ENCODE data around the gene C6orf132. TPM values are rescaled to one million over a fixed set of nuclear protein-coding genes. Genes with fewer than 3 reads are reported as not detected.
A peak's percentile ranks its signal among the peaks of the same experiment; 100 is the strongest.

Gene C6orf132
- total and polyA plus RNA-seq, 2 of the 4 experiments (the other 2 are of a cell fraction) = 0.72 to 1.7 TPM

GRCh38 chr6:42141603-42142117 is 760 bp downstream of the C6orf132 start:
- ChIA-PET CTCF (no interaction called here), POLR2A (ENCODE audit: unreplicated experiment) (interaction anchor here (0.7 kb wide), 1 partner anchor 9 kb away, joined by 5 read pairs; no protein-coding TSS in a partner anchor)
- Histone ChIP-seq H4K8ac (ENCODE audit: low read depth in 2 of 2, low read length in 2 of 2) (peak overlapping the region; percentile 95 to 98), H2BK15ac (ENCODE audit: low read depth, low read length) (peak overlapping the region; percentile 88; the same call in 2 of the 3 replicates), H3K27me3 (ENCODE audit: control insufficient read depth, insufficient read depth, low read length) (no peaks in the 10 kb centered on the region), H3K56ac (ENCODE audit: extremely low read depth, insufficient read depth, low read length) (peak overlapping the region; percentile 73; the same call in 1 of the 2 replicates), H4K5ac (ENCODE audit: low read depth, low read length) (peak overlapping the region; percentile 81), H2BK20ac (ENCODE audit: low read depth, low read length) (peak overlapping the region; percentile 67), H2AK9ac (replicated peaks; ENCODE audit: low read depth, low read length, poor library complexity) (peak overlapping the region; percentile 99), H3K23ac (ENCODE audit: low read depth, low read length) (peak overlapping the region; percentile 95), H3K4me2 (ENCODE audit: low read depth, low read length) (peak overlapping the region; percentile 83), H2AFZ (replicated peaks; ENCODE audit: low read length, poor library complexity) (peak overlapping the region; percentile 94), H3K4me1 (ENCODE audit: control insufficient read depth, insufficient read depth, low read length) (peaks cover 22% of the 10 kb centered on the region), H2BK5ac (ENCODE audit: low read depth, low read length, poor library complexity, severe bottlenecking) (peak overlapping the region; percentile 90), H2AK5ac (ENCODE audit: low read depth, low read length) (peak overlapping the region; percentile 99), H3K4ac (ENCODE audit: low read depth, low read length) (peak overlapping the region; percentile 98), H4K20me1 (ENCODE audit: insufficient read depth, low read length) (no peaks in the 10 kb centered on the region), H3K18ac (ENCODE audit: low read depth, low read length) (peak overlapping the region; percentile 48), H3K79me1 (ENCODE audit: low read depth in 1 of 2, low read length in 2 of 2) (peaks cover 0 to 54% of the 10 kb centered on the region in 2 experiments; a peak in 2 of 4 replicates), H3K9me3 (ENCODE audit: control insufficient read depth, insufficient read depth, low read length) (no peaks in the 10 kb centered on the region), H4K91ac (ENCODE audit: insufficient read depth, low read depth, low read length) (peak overlapping the region; percentile 98), H3K14ac (replicated peaks; ENCODE audit: low read depth, low read length) (peak overlapping the region; percentile 98), H3K9me1 (ENCODE audit: insufficient read depth, low read length) (peaks cover 27% of the 10 kb centered on the region), H3K9ac (ENCODE audit: low read depth, low read length) (peak overlapping the region; percentile 86), H3K27ac (ENCODE audit: insufficient read depth, low read length) (peak overlapping the region; percentile 95), H2BK120ac (ENCODE audit: low read depth, low read length) (peak overlapping the region; percentile 93), H3K4me3 (ENCODE audit: insufficient read depth, low read depth, low read length) (peak overlapping the region; percentile 49), H3K36me3 (ENCODE audit: control insufficient read depth, insufficient read depth, low read length) (no peaks in the 10 kb centered on the region)
- no TSS peak for BruUV-seq (replicated peaks)
- in situ Hi-C loops (cut with MboI; ENCODE audit: low sequenced_read_pairs) = no loop called here
- no CpG with 5 or more reads among the region's 13 CpGs for WGBS, 2 experiments (ENCODE audit: extremely low coverage in 2 of 2, insufficient read length in 1 of 2)
- dilution Hi-C loops (cut with HindIII; ENCODE audit: low sequenced_read_pairs, unreplicated experiment) = no loop called here
- intact Hi-C loops (cut with micrococcal nuclease) = no loop called here
- no peak for TF ChIP-seq BHLHE40 (IDR thresholded peaks at IDR 0.05; ENCODE audit: low read depth, low read length)
- no peak for TF ChIP-seq POLR2A (IDR thresholded peaks at IDR 0.05; ENCODE audit: low read depth, low read length)
- TF ChIP-seq NFE2L2 (IDR thresholded peaks at IDR 0.05; ENCODE audit: low read depth, low read length) = no peak
- TF ChIP-seq MAFK (IDR thresholded peaks at IDR 0.05; ENCODE audit: low read depth, low read length) = no peak
- TF ChIP-seq SMC3 (IDR thresholded peaks at IDR 0.05; ENCODE audit: low read depth, low read length) = no peak
- no peak for TF ChIP-seq MXI1 (IDR thresholded peaks at IDR 0.05; ENCODE audit: borderline replicate concordance, low read depth, low read length)
- TF ChIP-seq, protein P1, sequence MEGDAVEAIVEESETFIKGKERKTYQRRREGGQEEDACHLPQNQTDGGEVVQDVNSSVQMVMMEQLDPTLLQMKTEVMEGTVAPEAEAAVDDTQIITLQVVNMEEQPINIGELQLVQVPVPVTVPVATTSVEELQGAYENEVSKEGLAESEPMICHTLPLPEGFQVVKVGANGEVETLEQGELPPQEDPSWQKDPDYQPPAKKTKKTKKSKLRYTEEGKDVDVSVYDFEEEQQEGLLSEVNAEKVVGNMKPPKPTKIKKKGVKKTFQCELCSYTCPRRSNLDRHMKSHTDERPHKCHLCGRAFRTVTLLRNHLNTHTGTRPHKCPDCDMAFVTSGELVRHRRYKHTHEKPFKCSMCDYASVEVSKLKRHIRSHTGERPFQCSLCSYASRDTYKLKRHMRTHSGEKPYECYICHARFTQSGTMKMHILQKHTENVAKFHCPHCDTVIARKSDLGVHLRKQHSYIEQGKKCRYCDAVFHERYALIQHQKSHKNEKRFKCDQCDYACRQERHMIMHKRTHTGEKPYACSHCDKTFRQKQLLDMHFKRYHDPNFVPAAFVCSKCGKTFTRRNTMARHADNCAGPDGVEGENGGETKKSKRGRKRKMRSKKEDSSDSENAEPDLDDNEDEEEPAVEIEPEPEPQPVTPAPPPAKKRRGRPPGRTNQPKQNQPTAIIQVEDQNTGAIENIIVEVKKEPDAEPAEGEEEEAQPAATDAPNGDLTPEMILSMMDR (conservative IDR thresholded peaks at IDR 0.05; ENCODE audit: low read depth, low read length) = no peak
- no peak for TF ChIP-seq RCOR1 (IDR thresholded peaks at IDR 0.05; ENCODE audit: insufficient replicate concordance, low read length)
- no peak for TF ChIP-seq RFX5 (IDR thresholded peaks at IDR 0.05; ENCODE audit: low read depth, low read length)
- no peak for TF ChIP-seq RAD21 (IDR thresholded peaks at IDR 0.05; ENCODE audit: low read length)
- TF ChIP-seq ELK1 (IDR thresholded peaks at IDR 0.05; ENCODE audit: borderline replicate concordance, low read depth, low read length) = no peak
- no peak for TF ChIP-seq CHD1 (IDR thresholded peaks at IDR 0.05; ENCODE audit: low read depth, low read length)
- no peak for TF ChIP-seq CEBPB (IDR thresholded peaks at IDR 0.05; ENCODE audit: low read depth, low read length)
- ATAC-seq (ENCODE audit: low read depth) (no peak), DNase-seq (no peak)

Measured in IMR-90 (cell line).